AG04449 (cell line): ENCODE data around the gene LAMA2.

Experiments
- CTCF ChIA-PET: fragments of 350-600 bp; formaldehyde crosslinking; extraction: SDS; loops from one replicate; lab custom pipeline; 2021; ENCODE audit warnings: antibody characterized with exemption; lab: Yijun Ruan, JAX
- POLR2A ChIA-PET: fragments of 400-600, 350-600 bp; formaldehyde crosslinking; extraction: SDS; loops from one replicate; lab custom pipeline; 2020; ENCODE audit warnings: antibody characterized with exemption, inconsistent platforms; lab: Yijun Ruan, JAX
- DNase-seq: peaks from one replicate; pipeline ENCODE4 v3.0.0-alpha.2; 2010; ENCODE audit warnings: low read depth, low spot score
- H3K4me3 ChIP-seq: 2 replicates; pipeline ENCODE4 v1.5.1; 2011; ENCODE audit warnings: low read depth, mild to moderate bottlenecking, control low read depth, low read length
- CTCF ChIP-seq: IDR thresholded peaks from one replicate; pipeline ENCODE4 v1.5.1; 2011; ENCODE audit warnings: mild to moderate bottlenecking, moderate library complexity, low read length, control low read depth, inconsistent platforms; ENCODE audit not compliant: insufficient read depth; ENCODE audit errors: missing control alignments

Gene LAMA2

GRCh38 chr6:128925765-128926164 lies 42.8 kb downstream of the LAMA2 start:
- POLR2A ChIA-PET, result no interaction called here

GRCh38 chr6:128929869-128930268 lies 46.9 kb downstream of the LAMA2 start:
- TF ChIP-seq CTCF, result no peak
- ChIA-PET CTCF (no interaction called here), POLR2A (no interaction called here)
- no peak for DNase-seq
- no peak overlapping the region for H3K4me3 ChIP-seq

More at GRCh38 chr6:128925765-128926164, 42.8 kb downstream of the LAMA2 start:
- no peak for TF ChIP-seq CTCF
- H3K4me3 ChIP-seq, result no peak overlapping the region
- CTCF ChIA-PET, result no interaction called here
- no peak for DNase-seq

- DNase-seq, result no peak
- POLR2A ChIA-PET, result no interaction called here
- CTCF ChIA-PET, result no interaction called here
- no peak overlapping the region for H3K4me3 ChIP-seq
- no peak for TF ChIP-seq CTCF
Observed at GRCh38 chr6:128930321-128930720, 47.4 kb downstream of the LAMA2 start.

GRCh38 chr6:128932061-128932460 lies 49.1 kb downstream of the LAMA2 start:
- ChIA-PET CTCF (no interaction called here), POLR2A (interaction anchor here (0.7 kb wide), 1 partner anchor 31 kb away, joined by 3 read pairs; no protein-coding TSS in a partner anchor)
- no peak for TF ChIP-seq CTCF
- DNase-seq, result no peak
- no peak overlapping the region for H3K4me3 ChIP-seq

DNA sequence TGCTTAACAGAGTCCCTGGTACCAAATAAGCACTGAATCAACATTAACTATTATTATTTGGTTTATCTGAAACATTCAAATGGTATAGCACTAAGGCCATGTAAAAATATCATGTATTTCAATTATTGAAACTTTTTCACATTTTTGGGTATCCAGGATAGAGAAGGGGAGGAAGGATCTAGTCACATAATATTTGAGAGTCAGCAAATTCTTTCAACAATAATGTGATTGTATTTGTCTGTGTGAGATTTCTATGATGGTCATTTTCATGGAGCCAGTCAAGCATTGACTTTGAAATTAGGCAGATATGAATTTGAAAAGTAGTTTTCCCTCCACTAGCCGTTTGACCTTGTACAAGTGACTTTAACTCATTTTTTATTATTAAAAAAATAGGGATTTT lies 67.9 kb downstream of the LAMA2 start:
- no peak overlapping the region for H3K4me3 ChIP-seq
- CTCF ChIA-PET, result no interaction called here
- POLR2A ChIA-PET, result no interaction called here
- no peak for DNase-seq
- TF ChIP-seq CTCF, result no peak

GRCh38 chr6:128952902-128953301 lies 70.0 kb downstream of the LAMA2 start:
- H3K4me3 ChIP-seq, result no peak overlapping the region
- no peak for DNase-seq
- TF ChIP-seq CTCF, result no peak
- ChIA-PET CTCF (no interaction called here), POLR2A (no interaction called here)
